CD4-positive, alpha-beta T cell treated with Interleukin-12 subunit alpha and Interleukin-12 subunit beta, for 1 hour (primary cell): ENCODE measurements around the gene SAP30BP.

ENCODE experiments used
- DNase-seq: peaks from one replicate; pipeline ENCODE4 v3.0.0-alpha.2; 2020

The SAP30BP gene

DNA sequence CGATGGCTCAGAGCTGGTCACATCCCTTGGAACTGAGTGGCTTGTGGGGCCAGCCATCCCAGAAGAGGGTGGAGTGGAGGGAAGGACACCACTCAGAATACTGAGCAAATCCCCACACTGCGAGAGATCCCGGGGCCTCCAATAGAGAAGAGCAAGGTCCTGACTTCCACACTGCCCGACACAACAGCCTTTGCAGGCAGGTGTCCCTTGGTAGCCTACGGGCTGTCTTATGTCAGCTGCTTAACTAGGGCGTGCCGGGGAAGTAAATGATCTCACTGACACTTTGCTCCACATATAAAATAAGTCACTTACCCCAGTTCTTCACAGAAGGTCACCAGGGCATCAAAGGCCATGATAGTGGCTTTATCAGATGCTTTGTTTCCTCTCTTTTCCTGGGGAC lies 16.3 kb upstream of the SAP30BP start:
- no peak for DNase-seq

DNA sequence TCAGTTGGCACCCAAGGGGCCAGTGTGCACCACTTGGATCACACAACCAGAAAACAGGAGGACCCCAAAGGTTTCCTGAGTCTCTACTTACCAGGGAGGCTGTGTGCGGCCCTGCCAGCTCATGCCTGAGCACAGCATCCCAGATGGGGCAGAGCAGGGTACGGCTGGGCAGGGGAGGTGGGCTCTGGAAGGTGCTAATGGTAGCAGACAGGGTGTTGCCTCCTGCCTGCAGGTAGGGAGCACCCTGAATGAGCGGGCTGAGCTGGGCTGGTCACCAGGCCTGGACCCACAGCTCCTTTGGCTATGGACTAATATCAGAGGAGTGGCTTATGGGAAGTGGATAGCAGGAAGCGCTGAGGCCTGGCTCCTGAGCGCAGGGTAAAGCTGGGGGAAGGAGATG lies 14.8 kb upstream of the SAP30BP start:
- no peak for DNase-seq

DNA sequence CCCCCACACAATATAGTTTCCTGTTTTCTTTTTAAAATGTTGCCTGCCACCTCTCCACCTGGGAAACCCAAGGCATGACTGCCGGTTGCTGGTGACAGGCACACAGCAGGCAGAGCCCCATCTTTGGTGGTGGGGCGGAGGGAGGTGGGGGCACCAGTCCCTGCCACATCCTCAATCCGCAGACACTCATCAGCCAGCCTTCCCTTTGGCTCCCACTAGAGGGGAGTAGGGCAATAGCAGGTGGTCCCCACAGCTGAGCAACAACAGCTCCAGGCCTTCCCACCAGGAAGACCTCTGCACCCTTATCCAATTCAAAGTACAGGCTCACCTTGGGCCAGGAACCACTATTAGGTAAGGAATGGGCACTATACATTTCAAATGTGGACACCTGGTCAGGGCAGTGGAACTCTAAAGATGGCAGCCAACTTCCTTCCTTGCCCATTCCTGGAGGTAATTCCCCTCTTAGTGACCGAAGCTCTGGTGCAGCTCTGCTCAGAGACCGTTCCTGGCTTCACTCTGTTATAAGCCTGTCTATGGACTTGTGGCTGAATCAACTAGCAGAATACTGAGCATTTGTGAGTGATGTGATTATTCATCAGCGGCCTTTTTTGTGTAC lies 14.1 kb upstream of the SAP30BP start:
- peak; percentile 30 for DNase-seq

DNA sequence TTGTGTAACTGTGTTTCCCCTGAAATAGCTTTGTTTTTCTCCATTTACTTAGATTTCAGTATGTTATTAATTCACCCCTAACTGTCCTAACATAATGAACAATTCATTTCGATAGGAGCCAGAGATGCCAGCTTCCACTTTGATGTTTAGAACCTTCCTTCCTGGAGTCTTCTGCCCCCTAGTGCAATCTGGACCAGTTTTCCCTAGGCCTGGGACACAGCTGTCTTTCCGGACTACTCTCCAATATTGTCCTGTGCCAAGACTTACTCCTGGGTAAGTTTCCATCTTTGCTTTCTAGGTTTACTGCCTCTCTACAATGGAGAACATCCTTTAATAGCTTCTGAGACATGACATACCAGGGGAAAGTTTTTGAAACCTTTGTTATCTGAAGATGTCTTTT lies 13.0 kb upstream of the SAP30BP start:
- no peak for DNase-seq

DNA sequence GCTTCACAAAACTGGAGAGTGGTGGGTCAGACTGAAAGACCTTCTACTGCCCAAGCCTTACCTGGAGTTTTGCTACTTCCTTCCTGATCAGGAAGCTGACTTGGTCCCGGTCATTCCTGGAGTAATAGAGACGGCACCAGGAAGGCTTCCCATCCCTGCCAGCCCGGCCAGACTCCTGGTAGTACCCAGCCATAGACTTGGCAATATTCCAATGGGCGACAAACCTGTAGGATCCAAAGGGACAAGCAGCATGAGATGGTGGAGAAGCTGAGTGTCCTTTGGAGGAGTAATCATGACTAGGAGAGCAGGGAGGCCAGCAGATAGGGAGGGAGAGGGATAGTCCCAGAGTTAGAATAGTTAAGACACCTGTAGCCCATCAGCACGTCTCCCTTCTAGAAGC lies 8.9 kb upstream of the SAP30BP start:
- DNase-seq: no peak

DNA sequence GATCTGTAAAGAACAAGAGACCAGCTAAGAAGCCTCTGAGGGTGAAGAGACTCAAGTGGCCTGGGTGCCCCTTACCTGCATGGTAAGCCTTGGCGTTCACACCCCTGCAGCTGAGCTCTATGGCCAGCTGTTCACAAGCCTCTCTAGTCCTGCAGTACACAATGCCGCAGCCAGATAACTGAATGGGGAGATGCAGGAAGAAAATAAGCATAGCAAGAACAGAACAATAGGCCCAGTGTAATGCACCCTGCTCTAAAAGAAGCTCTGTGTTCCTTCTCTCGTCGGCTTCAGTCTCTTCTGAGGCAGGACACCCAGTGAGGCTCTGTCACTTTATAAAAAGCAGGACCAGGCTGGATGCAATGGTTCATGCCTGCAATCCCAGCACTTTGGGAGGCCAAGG lies 5.6 kb upstream of the SAP30BP start:
- no peak for DNase-seq

DNA sequence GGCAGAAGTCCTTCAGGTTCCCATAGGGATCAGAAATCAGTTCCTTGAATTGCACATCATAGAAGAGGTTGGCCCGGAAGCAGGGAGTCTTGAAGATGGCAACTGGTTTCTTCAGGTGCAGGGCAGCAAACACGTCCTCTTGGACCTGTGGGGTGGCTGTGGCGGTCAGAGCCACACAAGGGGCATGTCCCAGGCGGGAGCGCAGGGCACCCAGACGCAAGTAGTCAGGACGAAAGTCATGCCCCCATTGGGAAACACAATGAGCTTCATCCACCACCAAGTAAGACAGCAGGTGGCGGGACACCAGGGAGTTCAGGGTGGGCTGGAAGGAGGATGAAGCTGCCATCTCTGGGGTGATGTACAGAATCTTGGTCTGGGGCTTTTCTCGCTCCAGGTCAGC lies 4.6 kb upstream of the SAP30BP start:
- no peak for DNase-seq

DNA sequence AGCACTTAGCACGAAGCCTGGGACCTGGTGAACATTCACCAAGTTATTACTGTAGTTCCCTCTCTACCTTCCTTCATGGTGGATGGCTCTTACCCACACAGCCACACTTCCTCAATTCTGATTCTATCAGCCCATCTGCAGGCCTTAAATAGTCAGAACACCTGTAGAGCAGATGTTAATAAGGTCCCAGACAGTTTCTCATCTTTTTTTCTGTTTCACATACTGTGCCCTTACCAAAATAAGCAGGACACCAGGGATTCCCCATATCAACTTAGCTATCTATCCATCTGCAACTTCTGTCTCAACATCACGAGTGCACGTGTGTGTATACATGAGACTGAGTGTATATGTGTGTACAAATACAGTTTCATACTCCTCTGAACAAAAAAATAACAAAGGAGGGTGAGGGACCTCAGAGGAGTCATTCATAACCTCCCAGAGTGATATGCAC lies 3.0 kb upstream of the SAP30BP start:
- no peak for DNase-seq

DNA sequence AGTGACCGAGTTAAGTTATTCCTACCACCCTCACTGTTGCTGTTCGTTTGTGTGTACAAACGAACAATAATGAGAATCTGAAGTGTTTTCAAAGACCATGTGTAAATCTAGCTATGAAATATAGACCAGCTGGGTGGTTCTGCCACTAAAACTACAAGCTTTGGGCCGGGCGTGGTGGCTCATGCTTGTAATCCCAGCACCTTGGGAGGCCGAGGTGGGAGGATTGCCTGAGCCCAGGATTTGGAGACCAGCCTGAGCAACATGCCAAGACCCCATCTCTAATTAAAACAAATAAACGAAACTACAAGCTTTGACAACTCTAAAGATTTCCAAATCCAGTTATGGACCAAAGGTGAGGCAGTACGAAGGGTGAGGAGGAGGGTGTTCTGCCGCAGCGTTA lies 1.2 kb upstream of the SAP30BP start:
- no peak for DNase-seq

DNA sequence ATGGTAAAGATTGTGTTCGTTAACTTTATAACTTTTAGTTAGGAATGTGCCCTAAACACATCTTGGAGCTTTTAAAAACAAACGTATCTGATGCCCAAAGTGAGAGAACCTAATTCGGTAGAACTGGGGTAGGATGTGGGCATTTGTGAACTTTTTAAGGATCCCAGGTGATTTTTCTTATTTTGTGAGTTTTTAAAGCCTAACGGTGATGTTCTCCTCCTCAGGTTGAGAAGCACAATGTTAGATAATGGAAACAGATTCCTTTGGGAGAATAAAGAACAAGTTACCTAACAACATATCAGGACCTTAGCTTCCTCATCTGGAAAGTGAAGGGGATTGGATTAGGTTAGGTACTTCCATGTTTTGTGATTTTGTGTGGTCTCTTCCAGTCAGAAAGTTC lies 687 bp downstream of the SAP30BP start:
- no peak for DNase-seq

DNA sequence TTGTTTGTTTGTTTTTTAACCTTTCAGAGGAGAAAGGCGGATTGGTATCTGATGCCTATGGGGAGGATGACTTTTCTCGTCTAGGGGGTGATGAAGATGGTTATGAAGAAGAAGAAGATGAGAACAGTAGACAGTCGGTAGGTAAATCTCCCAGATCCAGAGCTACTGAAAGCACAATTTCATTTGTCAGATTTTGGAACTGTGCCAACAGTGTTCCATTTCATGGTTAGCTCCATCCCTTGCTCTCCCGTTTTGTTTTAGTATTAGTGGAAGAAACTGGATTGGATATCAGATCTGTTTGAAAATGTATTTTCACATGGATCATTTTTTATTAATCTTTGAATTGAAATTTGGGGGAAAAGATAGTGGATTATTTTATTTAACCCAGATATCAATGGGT lies 1.4 kb downstream of the SAP30BP start:
- no peak for DNase-seq

DNA sequence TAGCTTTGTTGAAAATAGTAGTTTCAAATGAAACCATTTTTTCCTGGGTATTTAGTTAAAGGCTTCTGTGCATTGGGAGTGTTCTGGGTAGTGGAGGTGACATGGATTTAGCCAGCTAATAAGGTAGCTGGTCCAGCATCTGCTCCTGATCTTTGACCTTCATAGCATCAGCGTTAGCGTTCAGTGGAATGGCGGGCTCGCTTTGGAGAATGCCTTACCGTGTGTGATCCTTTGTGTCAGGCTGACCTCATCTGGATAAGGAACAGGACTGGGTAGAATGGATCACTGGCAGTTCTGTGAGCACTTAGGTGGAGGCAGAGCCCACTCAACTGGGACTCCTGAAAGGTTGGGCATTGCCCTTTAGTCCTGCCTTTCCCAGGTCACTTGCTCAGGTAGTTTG lies 3.7 kb downstream of the SAP30BP start:
- DNase-seq: no peak

DNA sequence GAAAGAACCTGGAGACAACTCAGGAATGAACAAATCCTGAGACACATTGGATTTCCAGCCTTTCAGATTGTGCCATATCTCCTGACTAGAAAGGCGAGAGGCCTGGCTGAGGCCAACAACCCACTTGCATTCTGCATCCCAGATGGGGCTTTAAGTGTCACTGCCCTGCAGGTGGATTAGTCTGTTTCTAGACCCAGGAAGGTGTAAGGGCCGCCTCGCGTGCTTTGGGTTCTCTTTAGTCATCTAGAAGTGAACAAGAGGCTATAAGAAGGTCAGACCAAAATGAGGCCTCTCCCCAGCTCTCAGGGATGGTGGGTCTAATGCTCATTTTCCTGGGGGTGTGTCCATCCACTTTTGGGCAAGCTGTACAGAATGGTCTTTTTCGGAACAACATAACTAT lies 4.9 kb downstream of the SAP30BP start:
- DNase-seq: no peak

DNA sequence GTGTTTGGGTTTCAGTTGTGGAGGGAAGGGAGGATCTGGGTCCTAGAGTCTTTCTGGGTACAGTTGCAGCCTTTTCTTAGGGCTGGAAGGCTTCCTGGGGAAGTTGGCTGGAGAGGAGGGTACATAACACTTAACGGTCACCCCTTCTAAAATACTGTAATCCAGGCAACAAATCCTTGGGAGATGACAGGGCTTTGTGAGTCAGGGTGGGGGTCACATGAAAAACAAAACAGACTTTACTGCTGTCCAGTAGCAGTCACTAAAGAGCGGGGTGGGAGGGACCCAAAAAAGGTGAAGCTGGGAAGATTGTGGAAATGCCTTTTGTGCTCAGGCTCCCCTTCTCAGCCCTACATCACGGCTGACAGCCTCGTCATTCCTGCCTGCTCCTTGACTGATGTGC lies 6.3 kb downstream of the SAP30BP start:
- no peak for DNase-seq

DNA sequence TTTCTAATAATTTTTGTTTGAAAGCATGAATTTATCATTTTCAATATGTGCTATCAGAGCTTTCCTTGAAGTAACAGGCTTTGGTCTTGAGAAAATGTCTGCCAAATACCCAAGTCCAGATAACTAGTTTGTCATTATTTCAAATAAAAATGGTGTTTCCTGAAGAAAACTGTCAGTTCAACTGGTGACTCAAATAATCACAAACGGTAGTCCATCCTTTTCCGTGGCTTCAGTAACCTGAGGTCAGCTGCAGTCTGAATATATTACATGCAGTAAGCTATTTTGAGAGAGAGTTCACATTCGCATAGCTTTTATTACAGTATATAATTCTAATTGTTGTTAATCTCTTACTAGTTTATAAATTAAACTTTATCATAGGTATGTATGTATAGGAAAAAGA lies 9.3 kb downstream of the SAP30BP start:
- no peak for DNase-seq

DNA sequence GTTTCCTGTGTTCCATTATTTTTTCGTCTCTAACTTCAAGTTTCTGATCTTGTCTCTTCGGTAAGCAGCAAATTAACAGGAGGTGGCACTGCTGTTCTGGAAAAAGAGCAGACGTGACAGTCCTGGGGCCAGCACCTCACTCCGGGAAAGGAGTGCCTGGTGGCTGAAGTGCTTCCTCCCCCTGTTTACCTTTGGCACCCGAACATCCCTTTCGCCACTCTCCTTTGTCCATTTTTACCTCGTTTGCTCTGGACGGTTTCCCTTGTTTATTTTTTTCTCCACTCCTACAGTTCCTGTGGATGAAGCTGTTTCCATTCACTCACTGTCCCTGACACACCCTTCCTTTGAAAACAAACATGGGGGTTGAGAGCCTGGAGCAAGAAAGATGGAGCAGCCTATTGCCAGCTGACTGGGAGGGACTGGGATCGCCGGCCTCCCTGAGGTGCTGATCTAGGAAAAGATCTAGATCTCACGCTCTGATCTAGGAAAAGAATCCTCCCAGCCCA lies 12.6 kb downstream of the SAP30BP start:
- no peak for DNase-seq

DNA sequence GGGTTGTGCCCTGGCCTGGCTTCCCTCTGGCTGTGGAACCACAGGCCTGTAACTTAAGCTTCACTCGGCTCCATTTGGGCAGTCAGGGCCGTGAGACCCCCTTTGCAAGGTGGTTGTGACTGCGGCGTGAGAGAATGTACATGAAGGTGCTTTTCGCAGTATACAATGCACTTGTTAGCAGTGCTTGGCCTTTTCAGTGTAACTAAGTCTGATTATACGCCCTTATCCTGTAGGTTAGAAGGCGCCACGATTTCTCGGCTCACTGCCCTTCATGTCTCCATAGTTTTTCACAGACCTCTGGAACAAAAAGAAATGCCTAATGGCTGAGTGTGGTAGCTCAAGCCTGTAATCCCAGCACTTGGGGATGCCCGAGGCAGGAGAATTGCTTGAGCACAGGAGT lies 13.3 kb downstream of the SAP30BP start:
- DNase-seq: no peak

DNA sequence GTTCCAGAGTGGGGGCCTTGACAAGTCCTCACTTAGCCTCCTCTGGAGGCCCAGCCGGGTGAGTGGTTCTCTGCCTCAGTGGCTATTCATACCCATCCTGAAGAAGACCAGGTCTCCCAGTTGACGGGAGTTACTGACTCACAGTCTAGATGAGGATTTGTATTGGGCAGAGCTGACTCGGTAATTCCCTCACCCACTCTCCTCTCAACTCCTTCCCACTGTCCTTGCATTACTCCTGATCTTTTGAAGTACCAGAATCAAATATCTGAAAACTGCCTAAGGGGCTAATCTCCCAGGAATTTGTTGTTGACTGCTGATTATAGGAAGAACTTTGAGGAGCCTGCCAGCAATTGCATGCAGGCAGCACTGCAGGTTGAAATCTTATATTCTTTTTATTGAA lies 14.2 kb downstream of the SAP30BP start:
- DNase-seq: no peak

DNA sequence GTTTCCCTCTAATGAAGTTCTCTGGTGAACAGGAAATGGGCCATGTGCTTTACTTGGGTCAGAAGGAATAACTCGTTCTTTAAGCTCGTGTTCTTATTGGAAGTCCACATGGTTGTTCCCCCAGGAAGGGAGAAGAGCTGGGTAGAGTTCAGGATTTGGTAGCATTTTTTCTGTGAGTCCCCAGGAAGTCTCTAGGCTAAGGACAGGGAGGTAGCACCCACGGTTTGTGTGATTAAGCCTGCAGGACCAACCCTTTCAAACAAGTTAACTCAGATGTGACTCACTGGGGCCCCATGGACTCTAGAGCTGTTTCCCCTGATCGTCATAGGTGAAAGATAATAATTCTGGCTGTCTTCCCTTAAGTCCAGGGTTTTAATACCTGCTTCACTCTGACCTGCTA lies 16.4 kb downstream of the SAP30BP start:
- no peak for DNase-seq

DNA sequence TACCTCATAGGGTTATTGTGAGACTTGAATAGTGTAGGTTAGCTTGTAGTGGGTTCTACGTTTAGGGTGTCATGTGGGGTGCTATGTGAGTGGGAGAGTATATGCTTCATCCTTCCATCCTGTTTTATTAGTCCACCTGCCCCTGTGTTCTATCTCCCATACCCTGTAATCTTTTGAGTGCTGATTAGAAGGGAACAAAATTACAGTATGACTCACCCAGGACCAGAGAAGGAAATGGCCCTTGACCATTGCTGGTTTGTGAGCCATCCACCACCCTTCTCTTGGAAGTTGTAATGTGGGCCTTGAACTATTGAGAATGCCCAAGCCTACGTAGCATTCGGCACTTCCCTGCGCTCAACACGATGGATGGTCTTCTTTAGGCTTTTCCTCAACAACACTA lies 17.1 kb downstream of the SAP30BP start:
- no peak for DNase-seq

DNA sequence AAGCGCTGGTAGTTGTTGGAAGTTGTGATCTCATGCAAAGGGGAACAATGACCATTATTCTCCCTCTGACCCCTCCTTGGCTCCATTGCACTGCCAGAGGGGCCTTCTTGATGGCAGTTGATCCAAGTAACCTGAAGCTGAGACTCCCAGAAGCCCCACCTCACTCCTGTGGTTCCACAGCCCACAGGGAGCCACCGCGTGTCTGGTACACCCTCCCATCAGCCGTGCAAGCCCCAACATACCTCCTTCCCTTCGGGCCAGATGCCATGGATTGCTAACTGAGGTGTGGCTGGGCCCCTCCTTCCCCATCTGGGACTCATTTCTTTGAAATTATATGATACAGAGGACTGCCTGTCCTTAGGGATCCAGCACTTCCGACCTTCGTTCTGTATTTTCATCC lies 17.8 kb downstream of the SAP30BP start:
- no peak for DNase-seq

DNA sequence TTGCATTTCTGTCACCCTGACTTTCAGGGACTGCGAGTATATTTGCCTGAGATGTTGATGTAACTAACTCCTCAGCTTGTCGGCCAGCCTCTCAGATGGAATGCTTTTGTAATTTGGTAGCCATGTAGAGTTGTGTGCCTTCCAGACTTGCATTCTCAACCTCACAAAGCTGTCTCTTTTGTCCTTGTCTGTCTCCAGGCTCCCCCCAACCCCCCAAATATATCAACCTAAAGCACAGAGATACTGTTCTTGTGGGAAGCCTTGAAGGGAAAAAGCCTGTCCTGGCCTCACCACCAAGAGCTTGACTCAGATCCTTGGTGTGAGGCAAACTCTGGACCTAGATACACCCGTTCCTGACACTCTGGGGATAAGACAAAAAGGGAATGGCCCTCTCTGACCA lies 18.4 kb downstream of the SAP30BP start:
- no peak for DNase-seq

DNA sequence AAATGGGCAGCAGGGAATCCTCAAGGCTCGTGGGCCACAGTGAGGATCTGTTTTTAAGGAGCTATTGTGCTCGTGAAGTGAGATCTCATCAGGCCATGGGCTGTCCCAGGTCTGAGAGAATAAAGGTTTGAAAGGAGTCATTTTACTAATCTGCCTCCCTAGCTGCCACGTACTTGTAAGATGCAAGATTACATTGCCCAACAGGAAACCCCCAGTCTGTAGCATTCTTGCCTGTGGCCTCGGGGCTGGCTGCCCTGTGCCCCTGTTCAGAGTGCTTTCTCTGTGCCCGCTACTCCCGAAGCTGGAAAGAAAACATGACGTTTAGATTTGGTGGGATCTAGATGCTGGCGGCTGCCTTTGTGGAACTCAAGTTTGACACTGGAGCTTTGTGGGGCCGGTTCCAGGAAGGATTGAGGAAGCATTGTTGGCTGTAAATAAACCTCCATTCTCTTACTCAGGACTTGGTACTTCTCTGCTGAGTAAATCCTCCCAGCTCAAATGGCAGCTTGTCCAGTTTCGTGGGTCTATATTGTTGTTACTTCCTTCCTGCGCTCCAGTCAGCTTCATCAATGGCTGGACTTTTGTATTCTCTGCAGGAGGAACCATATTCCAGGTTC lies 21.2 kb downstream of the SAP30BP start:
- DNase-seq: no peak

DNA sequence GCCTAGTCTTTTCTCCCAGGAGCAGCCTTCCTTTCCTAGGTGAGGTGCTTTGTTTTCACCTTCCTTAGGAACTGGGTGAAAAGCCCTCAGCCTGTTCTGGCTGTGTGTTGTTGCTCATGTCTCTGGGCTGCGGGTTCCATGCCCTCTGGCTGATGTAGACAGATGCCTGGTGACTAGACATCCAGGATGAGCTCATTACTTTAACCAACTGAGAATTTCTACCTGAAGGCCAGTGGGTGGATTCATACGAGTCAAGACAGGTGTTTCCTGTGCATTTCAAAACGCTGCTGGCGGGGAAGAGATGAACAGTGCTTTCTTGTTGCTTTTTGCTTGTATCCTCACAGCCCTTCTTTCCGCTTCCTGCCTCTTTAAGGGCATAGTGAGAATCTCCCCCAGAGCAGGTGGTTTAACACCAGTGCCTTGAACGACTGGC lies 22.3 kb downstream of the SAP30BP start:
- DNase-seq: peak; percentile 52

DNA sequence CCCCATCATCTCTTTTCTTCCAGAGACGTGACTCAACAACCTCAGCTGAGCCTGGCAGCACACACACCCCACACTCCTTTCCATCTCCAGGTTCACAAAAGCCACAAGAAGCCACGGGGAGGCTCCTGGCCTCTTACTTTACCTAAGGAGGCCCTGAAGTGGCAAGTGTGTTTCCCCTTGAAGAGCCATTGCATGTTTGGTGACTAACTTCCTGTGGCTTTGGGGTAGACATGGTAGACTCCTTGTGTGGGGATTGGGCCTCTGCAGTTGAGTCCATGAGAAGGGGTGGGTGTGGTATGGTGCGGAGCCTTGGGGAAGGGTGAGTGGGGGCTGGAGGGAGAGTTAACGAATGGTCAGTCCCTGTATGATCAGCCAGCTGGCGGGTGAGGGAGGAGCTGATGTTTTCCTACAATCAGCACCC lies 24.2 kb downstream of the SAP30BP start:
- DNase-seq: no peak
